Measurements from ENCODE around the gene ZNF724.

DNA sequence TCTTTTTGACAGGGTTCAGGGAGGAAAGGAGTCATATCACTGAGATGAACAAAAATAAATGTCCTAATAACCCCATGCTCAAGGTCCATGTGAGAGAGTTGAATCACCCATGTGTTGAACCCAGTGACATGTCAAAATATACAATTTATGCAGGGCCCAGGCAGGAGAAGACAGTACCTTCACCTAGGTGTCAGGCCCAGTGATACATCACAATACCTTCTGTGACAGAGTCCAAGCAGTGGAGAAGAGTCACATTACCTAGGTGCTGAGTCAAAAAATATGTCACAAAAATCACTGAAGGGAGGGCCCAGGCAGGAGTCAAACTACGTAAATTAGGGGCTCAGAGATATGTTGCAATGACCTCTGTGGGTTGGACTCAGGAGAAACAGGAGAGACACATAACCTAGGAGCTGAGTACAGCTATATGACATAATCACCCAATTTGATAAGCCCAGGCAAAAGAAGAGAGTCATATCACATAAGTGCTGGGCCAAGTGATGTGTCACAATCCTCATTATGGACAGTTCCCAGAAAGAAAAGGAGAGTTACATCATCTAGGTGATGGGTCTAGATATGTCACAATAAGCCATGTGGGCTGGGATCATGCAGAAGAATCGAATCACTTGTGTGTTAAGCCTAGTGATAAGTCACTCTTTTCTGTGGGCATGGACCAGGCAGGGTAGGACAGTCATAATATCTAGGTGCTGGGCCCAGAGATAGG lies 13.8 kb upstream of the ZNF724 start:
- no peak for TF ChIP-seq CTCF (IDR thresholded peaks at IDR 0.05)
- TF ChIP-seq POLR2A (IDR thresholded peaks at IDR 0.05), result no peak
